HUES6 (cell line): Measurements from ENCODE around the gene CACHD1.

Experiments
- H3K27ac ChIP-seq: 2 replicates; pipeline ENCODE4 v1.7.0; 2013; ENCODE audit warnings: low read depth, mild to moderate bottlenecking, low read length, inconsistent platforms
- H3K27me3 ChIP-seq: 2 replicates; pipeline ENCODE4 v1.6.1; 2013; ENCODE audit warnings: low read length; ENCODE audit not compliant: control insufficient read depth, insufficient read depth
- H3K36me3 ChIP-seq: 2 replicates; pipeline ENCODE4 v1.6.1; 2013; ENCODE audit warnings: low read length; ENCODE audit not compliant: control insufficient read depth, insufficient read depth
- H3K4me1 ChIP-seq: 2 replicates; pipeline ENCODE4 v1.6.1; 2013; ENCODE audit warnings: low read length; ENCODE audit not compliant: control insufficient read depth, insufficient read depth
- H3K4me3 ChIP-seq: 2 replicates; pipeline ENCODE4 v1.5.1; 2013; ENCODE audit warnings: low read depth, low read length
- H3K9ac ChIP-seq: one replicate; pipeline ENCODE4 v1.6.1; 2013; ENCODE audit warnings: mild to moderate bottlenecking, low read length
- H3K9me3 ChIP-seq: 2 replicates; pipeline ENCODE4 v1.6.1; 2013; ENCODE audit warnings: low read depth, low read length; ENCODE audit not compliant: control insufficient read depth, insufficient read depth

The CACHD1 gene

GRCh38 chr1:64472805-64473204, 2.9 kb downstream of the CACHD1 start:
- H3K36me3 ChIP-seq: peaks cover 3% of the 10 kb centered on the region; the same call in 1 of the 2 replicates
- H3K9me3 ChIP-seq: no peaks in the 10 kb centered on the region
- peaks cover 18% of the 10 kb centered on the region for H3K27me3 ChIP-seq
- H3K27ac ChIP-seq: peak overlapping the region; percentile 97
- peak overlapping the region; percentile 94 for H3K9ac ChIP-seq
- H3K4me3 ChIP-seq: peak overlapping the region; percentile 92
- H3K4me1 ChIP-seq: peaks cover 45% of the 10 kb centered on the region

GRCh38 chr1:64473367-64473766, 3.4 kb downstream of the CACHD1 start:
- Histone ChIP-seq H3K4me1 (peaks cover 48% of the 10 kb centered on the region), H3K4me3 (peak overlapping the region; percentile 92), H3K9me3 (no peaks in the 10 kb centered on the region), H3K36me3 (peaks cover 5% of the 10 kb centered on the region), H3K9ac (peak overlapping the region; percentile 82), H3K27me3 (peaks cover 12% of the 10 kb centered on the region), H3K27ac (peak overlapping the region; percentile 97)

- H3K4me1 ChIP-seq: peaks cover 53% of the 10 kb centered on the region
- H3K4me3 ChIP-seq: peak overlapping the region; percentile 92
- peaks cover 5% of the 10 kb centered on the region for H3K27me3 ChIP-seq
- peak overlapping the region; percentile 97; the same call in 1 of the 2 replicates for H3K27ac ChIP-seq
- no peaks in the 10 kb centered on the region for H3K9me3 ChIP-seq
- peaks cover 9% of the 10 kb centered on the region for H3K36me3 ChIP-seq
- peak overlapping the region; percentile 19 for H3K9ac ChIP-seq
Observed at GRCh38 chr1:64474133-64474532, 4.2 kb downstream of the CACHD1 start.

- Histone ChIP-seq H3K36me3 (peaks cover 9% of the 10 kb centered on the region), H3K4me1 (peaks cover 56% of the 10 kb centered on the region), H3K27me3 (no peaks in the 10 kb centered on the region), H3K27ac (no peak overlapping the region), H3K9me3 (no peaks in the 10 kb centered on the region), H3K4me3 (peak overlapping the region; percentile 92; the same call in 1 of the 2 replicates), H3K9ac (peak overlapping the region; percentile 19)
Observed at GRCh38 chr1:64474665-64475439, 4.9 kb downstream of the CACHD1 start.

- no peak overlapping the region; the same call in 1 of the 2 replicates for H3K4me3 ChIP-seq
- no peaks in the 10 kb centered on the region for H3K9me3 ChIP-seq
- H3K27ac ChIP-seq: no peak overlapping the region
- H3K9ac ChIP-seq: no peak overlapping the region
- H3K27me3 ChIP-seq: no peaks in the 10 kb centered on the region
- H3K4me1 ChIP-seq: peaks cover 69% of the 10 kb centered on the region
- peaks cover 9% of the 10 kb centered on the region for H3K36me3 ChIP-seq
Observed at GRCh38 chr1:64476251-64476952, 6.5 kb downstream of the CACHD1 start.

GRCh38 chr1:64478594-64479470, 8.9 kb downstream of the CACHD1 start:
- H3K27ac ChIP-seq: no peak overlapping the region
- H3K27me3 ChIP-seq: no peaks in the 10 kb centered on the region
- no peak overlapping the region for H3K9ac ChIP-seq
- no peaks in the 10 kb centered on the region for H3K9me3 ChIP-seq
- peaks cover 81% of the 10 kb centered on the region for H3K4me1 ChIP-seq
- H3K36me3 ChIP-seq: peaks cover 9% of the 10 kb centered on the region
- no peak overlapping the region for H3K4me3 ChIP-seq

GRCh38 chr1:64479874-64480273, 9.9 kb downstream of the CACHD1 start:
- peaks cover 73% of the 10 kb centered on the region for H3K4me1 ChIP-seq
- peaks cover 9% of the 10 kb centered on the region for H3K36me3 ChIP-seq
- H3K9ac ChIP-seq: no peak overlapping the region
- H3K9me3 ChIP-seq: no peaks in the 10 kb centered on the region
- H3K27ac ChIP-seq: no peak overlapping the region
- H3K4me3 ChIP-seq: no peak overlapping the region
- no peaks in the 10 kb centered on the region for H3K27me3 ChIP-seq

- Histone ChIP-seq H3K9me3 (no peaks in the 10 kb centered on the region), H3K4me1 (peaks cover 62% of the 10 kb centered on the region), H3K27ac (no peak overlapping the region), H3K9ac (no peak overlapping the region), H3K36me3 (peaks cover 6% of the 10 kb centered on the region), H3K27me3 (no peaks in the 10 kb centered on the region), H3K4me3 (no peak overlapping the region)
Observed at GRCh38 chr1:64480999-64481772, 11.3 kb downstream of the CACHD1 start.

- H3K4me1 ChIP-seq: peaks cover 62% of the 10 kb centered on the region
- H3K27ac ChIP-seq: no peak overlapping the region
- H3K36me3 ChIP-seq: peaks cover 6% of the 10 kb centered on the region
- H3K9me3 ChIP-seq: no peaks in the 10 kb centered on the region
- no peaks in the 10 kb centered on the region for H3K27me3 ChIP-seq
- H3K9ac ChIP-seq: no peak overlapping the region
- H3K4me3 ChIP-seq: no peak overlapping the region
Observed at GRCh38 chr1:64482128-64482527, 12.2 kb downstream of the CACHD1 start.

- Histone ChIP-seq H3K9me3 (no peaks in the 10 kb centered on the region), H3K27ac (no peak overlapping the region), H3K4me3 (no peak overlapping the region), H3K4me1 (peaks cover 67% of the 10 kb centered on the region), H3K9ac (no peak overlapping the region), H3K36me3 (peaks cover 6% of the 10 kb centered on the region), H3K27me3 (no peaks in the 10 kb centered on the region)
Observed at GRCh38 chr1:64482720-64483119, 12.8 kb downstream of the CACHD1 start.
